ENCODE results near the gene CMTR1. TPM values are rescaled to one million over a fixed set of nuclear protein-coding genes. Genes with fewer than 3 reads are reported as not detected.

CMTR1 gene
- total and polyA plus RNA-seq, 11 donors = 16.3 to 40.7 (median 28.4) TPM

DNA sequence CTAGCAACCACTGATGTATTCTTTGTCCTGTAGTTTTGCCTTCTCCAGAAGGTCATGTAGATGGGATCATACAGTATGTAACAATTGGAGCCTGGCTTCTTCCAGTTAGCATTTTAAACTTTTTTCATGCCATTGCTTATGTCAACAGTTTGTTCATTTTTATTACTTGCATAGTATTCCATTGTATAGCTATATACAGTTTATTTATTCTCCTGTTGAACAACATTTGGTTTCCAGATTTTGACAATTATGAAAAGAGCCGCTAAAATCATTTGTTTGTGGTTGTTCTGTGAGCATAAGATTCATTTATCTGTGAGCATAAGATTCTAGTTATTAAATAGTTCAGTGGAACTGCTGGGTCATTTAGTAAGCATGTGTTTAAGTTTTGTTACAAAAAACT is 23.5 kb upstream of the CMTR1 start:
- H3K27me3 ChIP-seq = no peaks in the 10 kb centered on the region
- TF ChIP-seq, protein P1, sequence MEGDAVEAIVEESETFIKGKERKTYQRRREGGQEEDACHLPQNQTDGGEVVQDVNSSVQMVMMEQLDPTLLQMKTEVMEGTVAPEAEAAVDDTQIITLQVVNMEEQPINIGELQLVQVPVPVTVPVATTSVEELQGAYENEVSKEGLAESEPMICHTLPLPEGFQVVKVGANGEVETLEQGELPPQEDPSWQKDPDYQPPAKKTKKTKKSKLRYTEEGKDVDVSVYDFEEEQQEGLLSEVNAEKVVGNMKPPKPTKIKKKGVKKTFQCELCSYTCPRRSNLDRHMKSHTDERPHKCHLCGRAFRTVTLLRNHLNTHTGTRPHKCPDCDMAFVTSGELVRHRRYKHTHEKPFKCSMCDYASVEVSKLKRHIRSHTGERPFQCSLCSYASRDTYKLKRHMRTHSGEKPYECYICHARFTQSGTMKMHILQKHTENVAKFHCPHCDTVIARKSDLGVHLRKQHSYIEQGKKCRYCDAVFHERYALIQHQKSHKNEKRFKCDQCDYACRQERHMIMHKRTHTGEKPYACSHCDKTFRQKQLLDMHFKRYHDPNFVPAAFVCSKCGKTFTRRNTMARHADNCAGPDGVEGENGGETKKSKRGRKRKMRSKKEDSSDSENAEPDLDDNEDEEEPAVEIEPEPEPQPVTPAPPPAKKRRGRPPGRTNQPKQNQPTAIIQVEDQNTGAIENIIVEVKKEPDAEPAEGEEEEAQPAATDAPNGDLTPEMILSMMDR (IDR thresholded peaks at IDR 0.05) = no peak
- TF ChIP-seq POLR2A (IDR thresholded peaks at IDR 0.05) = no peak

DNA sequence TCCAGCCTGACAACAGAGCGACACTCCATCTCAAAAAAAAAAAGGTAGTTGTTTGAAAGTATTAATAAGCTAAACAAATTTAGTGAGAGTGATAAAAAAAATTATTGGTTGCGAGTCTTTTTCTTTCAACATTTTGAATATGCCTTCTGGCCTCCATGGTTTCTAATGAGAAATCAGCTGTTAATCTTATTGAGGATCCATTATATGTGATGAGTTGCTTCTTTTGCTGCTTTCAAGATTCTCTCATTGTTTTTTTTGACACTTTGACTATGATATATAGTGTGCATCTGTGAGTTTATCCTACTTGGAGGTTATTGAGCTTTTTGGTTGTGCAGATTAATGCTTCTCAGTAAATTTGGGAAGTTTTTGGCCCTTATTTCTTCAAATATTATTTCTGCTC is 15.6 kb upstream of the CMTR1 start:
- DNase-seq (no peak), ATAC-seq (no peak)
- Histone ChIP-seq H3K27ac (no peak overlapping the region), H3K9me3 (peaks cover 0 to 3% (median 0%) of the 10 kb centered on the region in 12 donors), H3K36me3 (no peaks in the 10 kb centered on the region), H3K27me3 (no peaks in the 10 kb centered on the region), H3K4me3 (no peak overlapping the region), H3K4me1 (no peaks in the 10 kb centered on the region)
- TF ChIP-seq POLR2A (IDR thresholded peaks at IDR 0.05) = no peak
- TF ChIP-seq, protein P1 (IDR thresholded peaks at IDR 0.05) = no peak
- 50 to 93% (median 79%) methylated on average over 2 of the region's 2 CpGs for WGBS, 4 donors
- intact Hi-C loops (cut with DNase I) = no loop called here

More for the DNA sequence above, 23.5 kb upstream of the CMTR1 start:
- 92 to 95% (median 93%) methylated on average over 1 of the region's 1 CpG for WGBS, 4 donors
- DNase-seq (no peak), ATAC-seq (no peak)
- intact Hi-C loops (cut with DNase I) = no loop called here
- Histone ChIP-seq H3K4me3 (no peak overlapping the region), H3K27ac (no peak overlapping the region), H3K36me3 (no peaks in the 10 kb centered on the region), H3K9me3 (no peaks in the 10 kb centered on the region), H3K4me1 (no peaks in the 10 kb centered on the region)

DNA sequence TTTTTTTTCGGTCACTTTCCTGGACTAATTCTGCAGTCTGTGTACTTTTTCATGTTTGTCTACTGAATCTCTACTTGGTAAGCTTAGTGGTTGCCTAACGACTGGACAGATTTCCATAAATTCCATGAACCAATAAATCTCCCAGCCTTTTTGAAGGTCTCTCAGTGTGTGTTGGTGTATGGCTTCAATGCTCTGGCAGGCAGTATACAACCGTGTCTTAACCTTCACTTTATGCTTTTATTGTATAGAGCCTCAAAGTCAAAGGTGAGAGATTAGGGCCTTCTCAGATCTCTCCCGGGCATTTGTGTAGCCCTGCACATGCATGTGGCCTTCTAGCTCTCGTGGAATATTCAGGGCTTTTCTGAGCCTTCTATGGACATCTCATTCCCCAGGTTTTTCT is 14.3 kb upstream of the CMTR1 start:
- 61 to 84% (median 75%) methylated on average over 5 of the region's 5 CpGs for WGBS, 4 donors
- TF ChIP-seq, protein P1 (IDR thresholded peaks at IDR 0.05) = no peak
- no peak for TF ChIP-seq POLR2A (IDR thresholded peaks at IDR 0.05)
- intact Hi-C loops (cut with DNase I) = no loop called here
- Histone ChIP-seq H3K4me3 (no peak overlapping the region), H3K27ac (no peak overlapping the region), H3K36me3 (no peaks in the 10 kb centered on the region), H3K4me1 (no peaks in the 10 kb centered on the region), H3K9me3 (peaks cover 0 to 3% (median 0%) of the 10 kb centered on the region in 12 donors), H3K27me3 (no peaks in the 10 kb centered on the region)
- DNase-seq (no peak), ATAC-seq (no peak)

DNA sequence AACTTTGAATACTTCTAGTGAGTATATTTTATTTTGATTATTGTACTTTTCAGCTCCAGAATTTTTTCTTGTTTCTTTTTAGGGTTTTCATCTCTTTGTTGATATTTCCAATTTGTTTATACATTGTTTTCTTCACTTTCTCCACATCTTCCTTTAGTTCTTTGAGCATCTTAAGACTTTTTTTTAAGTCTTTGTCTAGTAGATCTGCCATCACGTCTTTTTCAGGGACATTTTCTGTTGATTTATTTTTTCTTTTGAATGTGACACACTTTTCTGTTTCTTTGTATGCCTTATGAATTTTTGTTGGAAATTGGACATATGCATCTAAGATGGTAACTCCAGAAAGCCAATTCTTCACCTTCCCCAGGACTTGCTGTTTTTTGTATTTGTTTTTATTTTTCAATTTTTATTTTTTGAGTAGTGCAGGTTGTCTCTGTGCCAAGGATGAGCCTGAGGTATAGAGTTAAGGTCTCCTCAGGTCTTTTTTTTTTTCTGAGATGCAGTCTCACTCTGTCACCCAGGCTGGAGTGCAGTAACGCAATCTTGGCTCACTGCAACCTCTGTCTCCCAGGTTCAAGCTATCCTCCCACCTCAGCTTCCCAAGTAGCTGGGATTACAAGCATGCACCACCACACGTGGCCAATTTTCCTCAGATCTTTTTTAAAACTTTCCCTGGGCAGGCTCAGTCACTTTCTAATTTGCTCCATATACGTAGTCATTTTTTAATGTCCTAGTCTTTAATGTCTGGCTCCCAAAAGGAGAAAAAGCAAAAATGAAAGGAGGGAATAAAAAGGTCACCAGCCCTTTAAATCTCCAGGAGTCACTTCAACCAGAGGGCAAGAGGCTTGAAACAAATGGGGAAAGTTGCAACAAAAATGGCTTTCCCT is 6.7 kb upstream of the CMTR1 start:
- Histone ChIP-seq H3K27me3 (no peaks in the 10 kb centered on the region), H3K4me3 (no peak overlapping the region), H3K36me3 (no peaks in the 10 kb centered on the region), H3K27ac (no peak overlapping the region), H3K4me1 (no peaks in the 10 kb centered on the region), H3K9me3 (no peaks in the 10 kb centered on the region)
- TF ChIP-seq, protein P1 (IDR thresholded peaks at IDR 0.05) = no peak
- no peak for TF ChIP-seq POLR2A (IDR thresholded peaks at IDR 0.05)
- intact Hi-C loops (cut with DNase I) = loop anchor here in 1 of 10 donors (5.0 kb wide), 1 partner anchor 439 kb away; the partner anchor contains the start of gene MTCH1
- 73 to 80% (median 80%) methylated on average over 4 of the region's 4 CpGs for WGBS, 4 donors
- no peak for ATAC-seq
- no peak for DNase-seq
